IMR-90 (cell line): ENCODE results near the gene UCK2.

Source experiments
- CHD1 ChIP-seq: IDR thresholded peaks from 2 replicates; pipeline ENCODE4 v1.6.1; 2012; ENCODE audit warnings: low read depth, low read length, improper control_type of control experiment
- POLR2A ChIP-seq: IDR thresholded peaks from 2 replicates; pipeline ENCODE4 v1.6.1; 2012; ENCODE audit warnings: mild to moderate bottlenecking, low read depth, low read length
- RFX5 ChIP-seq: IDR thresholded peaks from 2 replicates; pipeline ENCODE4 v1.8.0; 2012; ENCODE audit warnings: low read depth, mild to moderate bottlenecking, low read length, moderate library complexity
- TF ChIP-seq, protein P1 (sequence below): conservative IDR thresholded peaks from 2 replicates; pipeline ENCODE4 v1.5.1; 2012; ENCODE audit warnings: mild to moderate bottlenecking, low read depth, low read length, improper control_type of control experiment

DNA sequence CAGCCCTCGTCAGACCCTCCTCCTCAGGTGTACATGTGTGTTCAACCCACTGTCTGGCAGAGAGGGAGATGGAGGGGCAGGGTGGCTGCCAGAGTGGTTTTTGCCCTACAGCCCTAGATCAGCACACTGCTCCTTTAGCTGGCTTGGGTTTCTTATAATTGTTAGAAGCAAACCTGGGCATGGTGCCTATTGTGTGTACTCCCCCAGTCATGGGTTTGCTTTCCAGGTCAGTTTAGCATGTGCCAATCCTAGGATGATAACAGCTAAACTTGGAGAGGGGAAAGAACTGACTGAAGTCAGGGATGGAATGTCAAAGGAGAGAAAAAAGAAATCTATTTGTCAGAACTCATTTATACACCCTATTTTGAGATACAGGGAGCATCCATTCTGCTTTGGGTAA, 63.3 kb downstream of the UCK2 start:
- TF ChIP-seq, protein P1, sequence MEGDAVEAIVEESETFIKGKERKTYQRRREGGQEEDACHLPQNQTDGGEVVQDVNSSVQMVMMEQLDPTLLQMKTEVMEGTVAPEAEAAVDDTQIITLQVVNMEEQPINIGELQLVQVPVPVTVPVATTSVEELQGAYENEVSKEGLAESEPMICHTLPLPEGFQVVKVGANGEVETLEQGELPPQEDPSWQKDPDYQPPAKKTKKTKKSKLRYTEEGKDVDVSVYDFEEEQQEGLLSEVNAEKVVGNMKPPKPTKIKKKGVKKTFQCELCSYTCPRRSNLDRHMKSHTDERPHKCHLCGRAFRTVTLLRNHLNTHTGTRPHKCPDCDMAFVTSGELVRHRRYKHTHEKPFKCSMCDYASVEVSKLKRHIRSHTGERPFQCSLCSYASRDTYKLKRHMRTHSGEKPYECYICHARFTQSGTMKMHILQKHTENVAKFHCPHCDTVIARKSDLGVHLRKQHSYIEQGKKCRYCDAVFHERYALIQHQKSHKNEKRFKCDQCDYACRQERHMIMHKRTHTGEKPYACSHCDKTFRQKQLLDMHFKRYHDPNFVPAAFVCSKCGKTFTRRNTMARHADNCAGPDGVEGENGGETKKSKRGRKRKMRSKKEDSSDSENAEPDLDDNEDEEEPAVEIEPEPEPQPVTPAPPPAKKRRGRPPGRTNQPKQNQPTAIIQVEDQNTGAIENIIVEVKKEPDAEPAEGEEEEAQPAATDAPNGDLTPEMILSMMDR, result no peak
- TF ChIP-seq POLR2A (no peak), RFX5 (no peak), CHD1 (no peak)
